Kidney tubule cell (primary cell): ENCODE measurements around the gene RHBDD3.

Source experiments
- DNase-seq: peaks from one replicate; pipeline ENCODE4 v3.0.0-alpha.2; 2018; ENCODE audit warnings: low spot score

Gene RHBDD3

GRCh38 chr22:29216873-29217666 is 50.7 kb downstream of the RHBDD3 start:
- DNase-seq = peak; percentile 6

DNA sequence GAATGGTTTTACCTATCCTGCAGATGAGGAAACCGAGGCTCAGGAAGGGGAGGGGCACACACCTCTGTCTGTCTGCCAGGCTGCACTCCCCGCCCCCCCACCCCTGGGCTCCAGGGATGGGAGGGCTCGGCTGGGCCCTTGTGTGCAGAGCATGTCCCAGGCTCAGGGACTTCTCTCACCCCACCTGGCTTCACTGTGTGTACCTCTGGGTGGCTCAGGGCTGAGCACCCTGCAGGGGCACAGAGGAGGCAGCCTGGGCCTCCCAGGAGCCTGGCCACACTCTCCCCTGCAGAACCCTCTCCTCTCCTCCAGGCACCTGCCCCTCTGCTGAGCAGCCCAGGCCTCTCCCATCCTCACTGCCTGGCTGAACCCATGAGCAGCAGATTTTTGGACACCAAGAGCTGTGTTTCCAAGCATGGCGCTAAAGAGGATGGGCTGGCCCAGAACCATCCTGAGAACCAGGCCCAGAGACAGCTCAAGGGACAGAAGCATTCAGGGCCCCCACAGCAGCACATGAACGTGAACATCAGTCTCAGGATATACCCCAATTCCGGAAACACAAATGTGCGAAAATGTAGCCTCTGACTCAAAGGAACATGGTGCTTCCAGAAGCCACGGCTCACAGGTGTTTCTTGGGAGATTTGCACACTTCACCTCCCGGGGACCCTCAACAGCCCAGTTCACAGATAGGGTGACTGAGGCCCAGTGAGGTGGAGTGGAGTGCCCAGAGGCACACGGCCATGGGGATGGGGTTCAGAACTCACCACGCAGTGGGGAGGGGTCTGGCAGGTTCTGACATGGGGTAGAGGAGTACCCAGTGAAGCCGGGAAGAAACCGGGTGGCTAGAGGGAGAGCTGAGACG is 51.5 kb downstream of the RHBDD3 start:
- DNase-seq = no peak

DNA sequence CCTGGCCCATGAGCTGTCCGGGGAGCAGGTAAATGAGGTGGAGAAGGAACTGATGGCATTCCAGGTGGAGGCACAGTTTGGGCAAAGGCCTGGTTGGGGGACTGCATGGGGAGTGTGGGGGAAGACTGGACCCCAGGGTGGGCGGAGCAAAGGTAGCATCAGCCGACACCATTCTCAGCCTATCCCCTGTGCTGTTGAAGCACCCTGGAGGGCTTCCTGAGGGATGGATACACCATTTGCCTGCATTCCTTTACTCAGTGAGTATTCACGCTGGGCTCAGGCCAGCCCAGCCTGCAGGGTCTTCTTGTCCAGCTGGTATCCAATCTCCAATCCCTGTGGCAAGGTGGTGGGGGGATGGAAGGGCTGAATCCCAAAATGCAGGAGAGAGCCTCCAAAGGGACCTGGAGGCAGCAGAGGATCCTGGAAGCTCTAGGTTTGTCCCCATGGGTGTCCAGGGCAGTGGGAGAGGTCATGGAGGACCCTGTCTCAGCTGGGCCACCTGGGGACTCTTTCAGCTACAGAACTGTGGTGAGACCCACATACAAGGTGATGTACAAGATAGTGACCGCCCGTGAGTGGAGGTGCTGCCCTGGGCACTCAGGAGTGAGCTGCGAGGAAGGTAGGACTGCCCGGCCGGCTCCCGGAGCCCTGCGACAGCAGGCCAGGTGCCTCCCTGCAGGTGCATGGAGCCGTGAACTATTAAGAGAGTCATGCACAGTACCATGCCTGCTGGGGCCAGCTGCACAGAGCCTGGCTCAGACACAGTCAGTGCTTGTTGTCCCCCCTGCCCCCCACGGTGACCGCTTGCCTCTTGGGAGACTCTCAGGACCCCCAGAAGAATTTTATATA is 52.5 kb downstream of the RHBDD3 start:
- no peak for DNase-seq

- no peak for DNase-seq
Observed at GRCh38 chr22:29214232-29214631, 53.5 kb downstream of the RHBDD3 start.

GRCh38 chr22:29213493-29213892 is 54.3 kb downstream of the RHBDD3 start:
- DNase-seq = no peak

GRCh38 chr22:29212743-29213142 is 55.0 kb downstream of the RHBDD3 start:
- DNase-seq = no peak

- no peak for DNase-seq
Observed at GRCh38 chr22:29211466-29211865, 56.3 kb downstream of the RHBDD3 start.

DNA sequence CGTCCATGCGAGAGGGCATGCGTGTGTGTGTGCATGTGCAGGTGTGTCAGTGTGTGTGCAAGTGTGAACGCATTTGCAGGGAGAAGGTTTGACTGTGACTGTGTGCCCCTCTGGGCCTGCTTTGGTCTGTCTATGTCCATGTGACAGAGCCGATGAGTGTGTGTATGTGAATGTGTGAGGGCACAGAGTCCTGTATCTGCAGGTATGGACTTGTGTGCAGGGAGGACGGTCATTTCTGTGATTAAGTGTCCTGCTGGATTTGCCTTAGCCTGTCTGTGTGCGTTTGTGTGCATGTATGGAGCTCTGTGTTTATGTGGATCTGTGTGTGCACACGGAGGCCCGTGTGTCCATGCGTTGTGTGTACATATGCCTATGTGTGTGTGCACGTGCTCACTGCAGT is 56.7 kb downstream of the RHBDD3 start:
- DNase-seq = no peak
